Thymus (tissue), 11 donors: ENCODE data around the gene NUP210. TPM values are rescaled to one million over a fixed set of nuclear protein-coding genes. Genes with fewer than 3 reads are reported as not detected.

Experiments
- DNase-seq, 9 donors: peaks; one replicate each; pipeline ENCODE4 v3.0.0-alpha.2; 2013; ENCODE audit warnings: low spot score in 9 of 9, low read depth in 6 of 9, missing footprints in 1 of 9
- H3K27ac ChIP-seq, 2 donors: one replicate each; pipeline ENCODE4 v1.5.1; 2013; ENCODE audit warnings: control low read depth in 1 of 2, low read depth in 1 of 2, low read length in 1 of 2, mild to moderate bottlenecking in 1 of 2, moderate library complexity in 1 of 2
- H3K27me3 ChIP-seq, 2 donors: one replicate each; pipeline ENCODE4 v1.5.1; 2013; ENCODE audit warnings: low read length in 1 of 2; ENCODE audit not compliant: control insufficient read depth in 2 of 2, insufficient read depth in 1 of 2
- H3K36me3 ChIP-seq, 2 donors: one replicate each; pipeline ENCODE4 v1.5.1; 2013; ENCODE audit warnings: low read length in 1 of 2, mild to moderate bottlenecking in 1 of 2, moderate library complexity in 1 of 2; ENCODE audit not compliant: control insufficient read depth in 2 of 2, insufficient read depth in 2 of 2
- H3K4me1 ChIP-seq, 2 donors: one replicate each; pipeline ENCODE4 v1.5.1; 2013; ENCODE audit warnings: low read length in 2 of 2; ENCODE audit not compliant: control insufficient read depth in 2 of 2, insufficient read depth in 2 of 2
- H3K4me3 ChIP-seq, 2 donors: one replicate each; pipeline ENCODE4 v1.5.1; 2013; ENCODE audit warnings: low read length in 2 of 2, control low read depth in 1 of 2, mild to moderate bottlenecking in 1 of 2
- H3K9me3 ChIP-seq, 2 donors: one replicate each; pipeline ENCODE4 v1.5.1; 2013; ENCODE audit warnings: low read length in 1 of 2, mild to moderate bottlenecking in 1 of 2; ENCODE audit not compliant: control insufficient read depth in 2 of 2, insufficient read depth in 1 of 2
- WGBS: extraction: QIAGEN DNeasy Blood & Tissue Kit; methylation state at CpG from one replicate; pipeline ENCODE4 v1.1.7; 2013; 5-methylcytosine and 5-hydroxymethylcytosine counted together
- polyA plus RNA-seq: library from polyadenylated mRNA; stranded (reverse); fragments of 200-250 nt; gene quantifications from one replicate; pipeline ENCODE4 v1.2.3, GENCODE V29; 2013
- total RNA-seq: library from RNA; stranded (reverse); fragments of 120-200 nt; gene quantifications from one replicate; pipeline ENCODE4 v1.2.4, GENCODE V29; 2013
- donor health status: healthy.

The NUP210 gene
- total and polyA plus RNA-seq, 2 donors: 22.9 to 23.8 TPM

DNA sequence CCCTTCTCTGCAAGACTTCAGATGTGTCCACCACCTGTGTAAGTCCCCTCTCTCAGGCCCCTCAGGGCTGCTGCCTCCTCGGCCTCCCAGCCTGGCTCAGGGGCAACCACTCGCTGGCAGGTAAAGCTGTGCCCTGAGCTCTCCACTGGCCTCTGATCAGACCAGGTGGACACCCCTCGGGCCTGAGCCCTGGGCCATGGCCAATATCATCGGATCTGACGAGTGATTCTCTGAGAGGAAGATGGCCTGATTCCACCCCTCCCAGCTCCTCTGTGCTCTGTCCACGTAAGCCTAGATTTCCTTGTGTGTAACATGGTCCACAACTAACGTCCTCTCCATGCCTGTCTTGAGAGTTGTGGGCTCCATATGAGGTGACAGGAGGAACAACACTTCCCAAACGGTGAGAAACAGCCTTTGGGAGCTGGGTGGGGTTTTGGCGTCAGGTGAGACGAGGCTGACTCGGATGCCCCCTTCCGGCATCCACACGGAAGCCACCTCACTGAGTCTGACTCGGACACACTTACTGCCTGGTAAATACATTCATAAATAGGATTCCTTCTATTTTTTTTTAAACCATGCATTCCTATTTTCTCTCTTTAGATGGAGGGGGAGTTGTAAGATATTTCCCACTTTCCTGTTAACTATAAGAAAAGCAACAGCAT is 86.8 kb downstream of the NUP210 start:
- H3K36me3 ChIP-seq: peaks cover 81 to 95% of the 10 kb centered on the region in 2 donors
- H3K4me3 ChIP-seq: no peak overlapping the region
- no peaks in the 10 kb centered on the region for H3K27me3 ChIP-seq
- DNase-seq: no peak
- H3K4me1 ChIP-seq: peaks cover 30 to 58% of the 10 kb centered on the region in 2 donors
- no peaks in the 10 kb centered on the region for H3K9me3 ChIP-seq
- peak overlapping the region; percentile 83 to 89 for H3K27ac ChIP-seq
- WGBS: 95% methylated on average over 14 of the region's 14 CpGs

- WGBS: 96% methylated on average over 6 of the region's 6 CpGs
- Histone ChIP-seq H3K9me3 (no peaks in the 10 kb centered on the region), H3K27ac (peak overlapping the region; percentile 83 to 89), H3K27me3 (no peaks in the 10 kb centered on the region), H3K4me3 (no peak overlapping the region), H3K4me1 (peaks cover 30 to 58% of the 10 kb centered on the region in 2 donors), H3K36me3 (peaks cover 82 to 95% of the 10 kb centered on the region in 2 donors)
- peak in 1 of 9 donors; percentile 25 for DNase-seq
These were observed 87.4 kb downstream of the NUP210 start for GRCh38 chr3:13332740-13333139.

- Histone ChIP-seq H3K9me3 (no peaks in the 10 kb centered on the region), H3K27ac (peak overlapping the region; percentile 83 to 89), H3K4me1 (peaks cover 30 to 58% of the 10 kb centered on the region in 2 donors), H3K4me3 (no peak overlapping the region), H3K36me3 (peaks cover 82 to 95% of the 10 kb centered on the region in 2 donors), H3K27me3 (no peaks in the 10 kb centered on the region)
- 16% methylated on average over 8 of the region's 8 CpGs for WGBS
- peak in 5 of 9 donors; percentile 57 to 82 (median 66) for DNase-seq
These were observed 88.0 kb downstream of the NUP210 start for GRCh38 chr3:13332158-13332557.

GRCh38 chr3:13329746-13330145 is 90.4 kb downstream of the NUP210 start:
- no peak overlapping the region for H3K4me3 ChIP-seq
- DNase-seq: no peak
- H3K4me1 ChIP-seq: peaks cover 28 to 51% of the 10 kb centered on the region in 2 donors
- H3K27ac ChIP-seq: peak overlapping the region in 1 of 2 donors; percentile 26
- peaks cover 81 to 93% of the 10 kb centered on the region in 2 donors for H3K36me3 ChIP-seq
- 97% methylated on average over 5 of the region's 5 CpGs for WGBS
- no peaks in the 10 kb centered on the region for H3K9me3 ChIP-seq
- no peaks in the 10 kb centered on the region for H3K27me3 ChIP-seq

DNA sequence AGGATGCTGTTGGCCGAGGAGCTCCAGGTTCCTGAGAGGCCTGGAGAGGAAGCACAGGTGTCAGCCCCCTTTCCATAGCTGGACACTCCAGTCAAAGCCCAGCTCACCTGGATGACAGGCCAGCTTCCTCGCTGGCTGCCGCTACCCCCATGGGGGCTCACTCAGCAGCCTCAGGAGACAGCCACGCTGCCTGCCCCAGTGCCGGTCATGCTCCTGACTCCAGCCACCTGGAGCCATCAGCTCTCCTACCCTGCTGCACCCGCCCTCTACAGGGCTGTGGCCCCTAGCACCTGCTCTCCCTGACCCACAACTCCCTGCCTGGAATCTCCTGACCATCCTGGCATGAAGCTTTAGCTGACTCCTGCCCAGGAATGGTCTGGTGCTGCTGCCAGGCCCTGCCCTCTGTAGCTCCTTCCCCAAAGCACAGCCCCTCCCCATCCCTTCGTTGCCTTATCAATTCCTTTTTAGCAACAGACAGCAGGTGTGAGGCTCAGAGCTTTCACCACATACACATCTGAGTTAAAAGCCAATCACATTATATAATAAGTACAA is 94.2 kb downstream of the NUP210 start:
- H3K27ac ChIP-seq: no peak overlapping the region
- 90% methylated on average over 7 of the region's 7 CpGs for WGBS
- DNase-seq: no peak
- peaks cover 3 to 13% of the 10 kb centered on the region in 2 donors for H3K4me1 ChIP-seq
- peaks cover 97 to 99% of the 10 kb centered on the region in 2 donors for H3K36me3 ChIP-seq
- no peak overlapping the region for H3K4me3 ChIP-seq
- no peaks in the 10 kb centered on the region for H3K27me3 ChIP-seq
- no peaks in the 10 kb centered on the region for H3K9me3 ChIP-seq

GRCh38 chr3:13324835-13325501 is 95.2 kb downstream of the NUP210 start:
- WGBS: 98% methylated on average over 11 of the region's 11 CpGs
- no peak overlapping the region for H3K4me3 ChIP-seq
- no peaks in the 10 kb centered on the region for H3K27me3 ChIP-seq
- DNase-seq: no peak
- H3K27ac ChIP-seq: no peak overlapping the region
- peaks cover 2 to 6% of the 10 kb centered on the region in 2 donors for H3K4me1 ChIP-seq
- no peaks in the 10 kb centered on the region for H3K9me3 ChIP-seq
- peaks cover 93 to 94% of the 10 kb centered on the region in 2 donors for H3K36me3 ChIP-seq

DNA sequence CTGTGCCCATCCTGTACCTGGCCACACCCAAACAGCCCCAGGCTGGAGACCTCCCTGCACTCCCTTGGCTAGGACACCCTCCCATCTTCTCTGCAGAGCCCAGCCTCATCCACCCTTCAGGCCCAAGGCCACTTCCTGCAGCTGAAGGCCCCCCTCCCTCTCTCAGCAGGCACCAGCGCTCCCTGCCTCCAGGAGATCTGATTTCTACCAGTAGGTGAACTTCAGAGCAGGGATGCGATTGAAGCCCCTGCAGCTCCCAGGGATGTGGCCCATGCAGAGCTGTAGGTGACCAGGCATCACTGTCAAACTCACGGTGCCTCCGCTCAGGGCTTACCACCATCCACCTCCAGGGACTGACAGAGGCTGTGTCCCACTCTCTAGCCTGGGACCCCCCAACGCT is 96.3 kb downstream of the NUP210 start:
- 98% methylated on average over 5 of the region's 5 CpGs for WGBS

GRCh38 chr3:13322324-13322723 is 97.8 kb downstream of the NUP210 start:
- Histone ChIP-seq H3K36me3 (peaks cover 93 to 94% of the 10 kb centered on the region in 2 donors), H3K4me1 (no peaks in the 10 kb centered on the region), H3K27ac (no peak overlapping the region), H3K27me3 (no peaks in the 10 kb centered on the region), H3K4me3 (no peak overlapping the region), H3K9me3 (no peaks in the 10 kb centered on the region)
- DNase-seq: no peak
- 98% methylated on average over 8 of the region's 8 CpGs for WGBS

More for the DNA sequence above, 96.3 kb downstream of the NUP210 start:
- Histone ChIP-seq H3K4me1 (no peaks in the 10 kb centered on the region), H3K9me3 (no peaks in the 10 kb centered on the region), H3K27me3 (no peaks in the 10 kb centered on the region), H3K27ac (no peak overlapping the region), H3K36me3 (peaks cover 93 to 94% of the 10 kb centered on the region in 2 donors), H3K4me3 (no peak overlapping the region)
- no peak for DNase-seq

- peaks cover 92 to 94% of the 10 kb centered on the region in 2 donors for H3K36me3 ChIP-seq
These were observed 100.4 kb downstream of the NUP210 start for GRCh38 chr3:13319564-13320220.

More at GRCh38 chr3:13319564-13320220, 100.4 kb downstream of the NUP210 start:
- Histone ChIP-seq H3K4me1 (no peaks in the 10 kb centered on the region), H3K27me3 (no peaks in the 10 kb centered on the region), H3K9me3 (no peaks in the 10 kb centered on the region), H3K27ac (no peak overlapping the region), H3K4me3 (no peak overlapping the region)
- WGBS: 98% methylated on average over 22 of the region's 22 CpGs
- no peak for DNase-seq
